A673 (cell line): ENCODE measurements around the gene WHAMM. TPM values are rescaled to one million over a fixed set of nuclear protein-coding genes. Genes with fewer than 3 reads are reported as not detected.

Experiments
- BruUV-seq: library from RNA; stranded (reverse); fragments of 400-500 nt; replicated peaks from 2 replicates; lab custom pipeline; 2021; lab: Mats Ljungman, UMichigan
- CTCF ChIA-PET: fragments of 300-600 bp; sonication (Branson Sonifier 250); formaldehyde crosslinking; loops from one replicate; lab custom pipeline; 2022; ENCODE audit warnings: antibody characterized with exemption; lab: Charles Lee
- POLR2A ChIA-PET: fragments of 300-600 bp; sonication (Branson Sonifier 250); formaldehyde crosslinking; loops from one replicate; lab custom pipeline; 2022; ENCODE audit warnings: antibody characterized with exemption; ENCODE audit not compliant: low non-redundant PET; lab: Charles Lee
- DNase-seq: peaks from one replicate; pipeline ENCODE4 v3.0.0-alpha.2; 2015; ENCODE audit warnings: low spot score
- H3K27ac ChIP-seq: fragments of 200-600 bp; sonication (generic); 2 replicates; pipeline ENCODE4 v1.5.1; 2016; ENCODE audit warnings: mixed run types, low read depth, mild to moderate bottlenecking, mixed read lengths, antibody characterized with exemption, low read length; ENCODE audit not compliant: poor library complexity, severe bottlenecking
- H3K27me3 ChIP-seq: fragments of 200-600 bp; sonication (generic); replicated peaks from 2 replicates; pipeline ENCODE4 v1.6.1; 2017; ENCODE audit warnings: mixed run types, low read depth, mild to moderate bottlenecking, mixed read lengths, antibody characterized with exemption, low read length; ENCODE audit not compliant: insufficient read depth, poor library complexity
- H3K36me3 ChIP-seq: fragments of 200-600 bp; sonication (generic); 2 replicates; pipeline ENCODE4 v1.6.1; 2016; ENCODE audit warnings: mixed run types, mild to moderate bottlenecking, mixed read lengths, antibody characterized with exemption, low read length; ENCODE audit not compliant: insufficient read depth, poor library complexity, severe bottlenecking
- H3K4me1 ChIP-seq: fragments of 200-600 bp; sonication (generic); 2 replicates; pipeline ENCODE4 v1.6.1; 2017; ENCODE audit warnings: mixed run types, mild to moderate bottlenecking, mixed read lengths, antibody characterized with exemption, low read length; ENCODE audit not compliant: insufficient read depth, poor library complexity, severe bottlenecking
- H3K4me3 ChIP-seq: fragments of 200-600 bp; sonication (generic); 2 replicates; pipeline ENCODE4 v1.5.1; 2016; ENCODE audit warnings: low read depth, mixed run types, mild to moderate bottlenecking, mixed read lengths, low read length; ENCODE audit not compliant: poor library complexity, severe bottlenecking
- H3K9me3 ChIP-seq: fragments of 200-600 bp; sonication (generic); 2 replicates; pipeline ENCODE4 v1.6.1; 2016; ENCODE audit warnings: mixed run types, low read depth, mild to moderate bottlenecking, mixed read lengths, antibody characterized with exemption, low read length; ENCODE audit not compliant: poor library complexity, severe bottlenecking
- CTCF ChIP-seq: fragments of 300-800, 200-600 bp; sonication (generic); conservative IDR thresholded peaks from 2 replicates; pipeline ENCODE4 v1.5.1; 2017; ENCODE audit warnings: low read depth, mild to moderate bottlenecking, antibody characterized with exemption, low read length, moderate library complexity, mixed read lengths
- EZH2 ChIP-seq: fragments of 200-600 bp; sonication (generic); IDR thresholded peaks from 2 replicates; pipeline ENCODE4 v1.6.1; 2017; ENCODE audit warnings: borderline replicate concordance, low read depth, mild to moderate bottlenecking, mixed read lengths, antibody characterized with exemption, low read length; ENCODE audit not compliant: poor library complexity, severe bottlenecking
- intact Hi-C: fragments of 100-400 bp; cut with micrococcal nuclease; formaldehyde crosslinking; loops from one replicate; pipeline ENCODE4 v1.10.0; 2022; ENCODE audit not compliant: unreplicated experiment
- total RNA-seq: library from RNA; stranded (reverse); gene quantifications from 2 replicates; pipeline ENCODE4 v1.2.3, GENCODE V29; 2021

WHAMM gene
- total RNA-seq, 1 experiment from 2014 or later, result 5.1 TPM

GRCh38 chr15:82799183-82799841, 10.1 kb upstream of the WHAMM start:
- BruUV-seq, result no TSS peak
- CTCF ChIA-PET, result interaction anchor here (0.7 kb wide), 1 partner anchor 14 kb away, joined by 3 read pairs; no protein-coding TSS in a partner anchor
- Histone ChIP-seq H3K27ac (no peak overlapping the region), H3K4me3 (no peak overlapping the region), H3K4me1 (no peaks in the 10 kb centered on the region), H3K27me3 (peaks cover 4% of the 10 kb centered on the region), H3K9me3 (no peaks in the 10 kb centered on the region), H3K36me3 (no peaks in the 10 kb centered on the region)
- no peak for TF ChIP-seq EZH2
- TF ChIP-seq CTCF, result no peak
- intact Hi-C loops, result no loop called here
- POLR2A ChIA-PET, result no interaction called here
- no peak for DNase-seq

- Histone ChIP-seq H3K27me3 (peaks cover 4% of the 10 kb centered on the region), H3K4me1 (no peaks in the 10 kb centered on the region), H3K9me3 (no peaks in the 10 kb centered on the region), H3K36me3 (no peaks in the 10 kb centered on the region), H3K27ac (no peak overlapping the region), H3K4me3 (no peak overlapping the region)
- intact Hi-C loops, result no loop called here
- DNase-seq, result no peak
- ChIA-PET POLR2A (no interaction called here), CTCF (no interaction called here)
- TF ChIP-seq CTCF (no peak), EZH2 (no peak)
- no TSS peak for BruUV-seq
Measured at GRCh38 chr15:82802497-82802896, 6.9 kb upstream of the WHAMM start.

GRCh38 chr15:82803793-82804574, 5.4 kb upstream of the WHAMM start:
- intact Hi-C loops, result no loop called here
- POLR2A ChIA-PET, result interaction anchor here (0.7 kb wide), 1 partner anchor 89 kb away, joined by 3 read pairs; no protein-coding TSS in a partner anchor
- Histone ChIP-seq H3K27ac (no peak overlapping the region), H3K27me3 (peaks cover 4% of the 10 kb centered on the region), H3K9me3 (no peaks in the 10 kb centered on the region), H3K4me3 (no peak overlapping the region), H3K36me3 (no peaks in the 10 kb centered on the region), H3K4me1 (no peaks in the 10 kb centered on the region)
- no peak for TF ChIP-seq CTCF
- no peak for TF ChIP-seq EZH2
- no TSS peak for BruUV-seq
- CTCF ChIA-PET, result no interaction called here
- no peak for DNase-seq
